Adipose tissue (tissue), 3 donors: ENCODE measurements around the gene GFPT1. TPM values are rescaled to one million over a fixed set of nuclear protein-coding genes. Genes with fewer than 3 reads are reported as not detected.
"Not testable (repeated sequence)": the region's sequence is repeated elsewhere in the genome, so short reads cannot be mapped to it uniquely, and the experiment has no call there.

Source experiments
- H3K27ac ChIP-seq: one replicate; pipeline ENCODE4 v1.5.1; 2013; ENCODE audit warnings: low read depth, low read length
- WGBS, 3 donors: extraction: QIAGEN DNeasy Blood & Tissue Kit; methylation state at CpG; one replicate each; pipeline ENCODE4 v1.1.7; 2013; 5-methylcytosine and 5-hydroxymethylcytosine counted together
- polyA plus RNA-seq, 3 donors: library from polyadenylated mRNA; stranded (reverse); fragments of 200-250 nt; gene quantifications; one replicate each; pipeline ENCODE4 v1.2.3, GENCODE V29; 2013
- donor health status: healthy with polysubstance abuse.
- donor health status: Bipolar disorder and iron deficiency.
- donor health status: healthy.

Gene GFPT1
- polyA plus RNA-seq: 10 to 100 TPM; 13.3 to 35.2 (median 23.1) TPM

DNA sequence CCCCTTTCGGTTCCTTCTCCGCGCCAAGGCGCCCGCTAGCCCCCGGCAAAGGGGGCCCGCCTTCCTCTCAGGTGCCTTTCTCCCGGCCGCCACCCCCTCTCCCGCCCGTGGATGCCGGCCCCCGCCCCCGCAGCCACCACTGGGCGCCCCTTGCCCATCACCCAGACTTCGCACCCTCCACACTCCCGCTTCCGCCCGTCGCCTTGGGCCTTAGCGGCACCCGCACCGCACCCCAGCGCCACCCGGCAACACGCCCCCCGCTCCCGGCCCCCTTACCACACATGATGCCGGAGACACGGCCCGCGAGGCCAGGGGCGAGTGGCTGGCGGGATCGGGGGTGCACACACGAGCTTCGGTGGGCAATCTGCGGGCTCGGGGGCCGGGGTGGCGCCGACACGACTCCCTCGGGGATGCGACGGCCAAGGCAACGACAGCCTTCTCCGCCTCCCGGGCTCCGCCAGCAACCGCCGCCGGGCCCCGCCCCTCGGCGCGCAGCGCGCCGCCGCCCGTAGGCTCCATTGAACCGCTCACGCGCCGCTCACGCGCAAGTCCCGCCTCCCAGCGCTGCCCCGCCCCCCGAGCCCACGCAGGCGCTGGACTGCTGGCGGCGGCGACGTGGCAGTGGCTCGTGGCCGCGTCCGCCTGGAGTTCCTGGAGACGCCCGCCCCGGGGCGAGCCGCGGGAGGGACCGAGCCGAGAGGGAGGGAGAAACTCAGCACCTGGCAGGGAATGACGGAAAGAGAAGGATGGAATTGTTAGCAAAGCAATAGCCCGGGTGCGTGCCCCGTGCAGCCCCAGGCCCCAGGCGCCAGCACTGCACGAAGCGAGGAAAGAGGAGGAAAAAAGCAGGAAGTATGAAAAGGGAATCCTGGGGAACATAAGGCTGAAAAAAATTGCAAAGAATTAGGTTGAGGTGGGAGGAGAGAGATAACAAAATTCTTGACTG is at the start of gene GFPT1:
Gene GFPT1, minus strand, starts transcription at position 439 of the 946 bp plus-strand sequence. Its CDS starts 156 bp downstream, at position 283.
- WGBS, 3 donors: 0 to 1% (median 0%) methylated on average over 70 to 97 of the region's 97 CpGs
- no peak within 1 kb of the TSS for H3K27ac ChIP-seq

DNA sequence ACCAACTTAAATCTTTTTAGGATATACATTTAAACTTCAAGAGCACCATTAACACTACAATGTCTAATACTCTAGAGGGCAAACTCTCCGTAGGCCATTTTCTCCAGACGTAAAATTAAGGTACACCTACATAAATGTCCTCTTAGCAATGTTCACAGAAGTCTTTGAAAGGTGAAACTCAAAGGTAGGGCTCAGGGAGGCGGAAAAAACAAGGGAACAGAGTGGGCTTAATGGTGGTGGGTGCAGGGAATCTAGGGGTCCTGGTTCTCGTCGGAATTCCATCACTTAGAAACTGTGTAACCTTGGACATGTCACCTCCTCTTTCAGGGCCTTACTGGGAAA is 49.5 kb upstream of the GFPT1 start:
- H3K27ac ChIP-seq: peak overlapping the region; percentile 60
- 5% methylated on average over 5 of the region's 5 CpGs for WGBS, 3 donors

DNA sequence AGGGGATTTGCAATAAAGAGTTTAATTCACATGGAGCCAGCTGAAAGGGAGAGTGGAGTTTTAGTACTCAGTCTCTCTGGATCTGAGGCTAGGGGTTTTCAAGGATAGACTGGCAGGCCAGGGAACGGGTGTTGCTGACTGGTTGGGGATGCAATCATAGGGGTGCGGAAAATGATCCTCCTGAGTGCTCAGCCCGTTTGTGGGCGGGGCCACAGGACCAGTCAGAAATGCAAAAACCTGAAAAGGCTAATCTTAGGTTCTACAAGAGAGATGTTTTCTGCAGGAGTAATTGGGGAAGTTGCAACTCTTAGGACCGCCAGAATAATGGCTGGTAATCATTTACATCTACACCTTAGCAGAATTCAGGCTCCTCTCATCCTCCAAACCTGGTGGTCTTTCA is 47.7 kb upstream of the GFPT1 start:
- H3K27ac ChIP-seq: no peak overlapping the region
- 74 to 85% (median 76%) methylated on average over 5 of the region's 5 CpGs for WGBS, 3 donors

DNA sequence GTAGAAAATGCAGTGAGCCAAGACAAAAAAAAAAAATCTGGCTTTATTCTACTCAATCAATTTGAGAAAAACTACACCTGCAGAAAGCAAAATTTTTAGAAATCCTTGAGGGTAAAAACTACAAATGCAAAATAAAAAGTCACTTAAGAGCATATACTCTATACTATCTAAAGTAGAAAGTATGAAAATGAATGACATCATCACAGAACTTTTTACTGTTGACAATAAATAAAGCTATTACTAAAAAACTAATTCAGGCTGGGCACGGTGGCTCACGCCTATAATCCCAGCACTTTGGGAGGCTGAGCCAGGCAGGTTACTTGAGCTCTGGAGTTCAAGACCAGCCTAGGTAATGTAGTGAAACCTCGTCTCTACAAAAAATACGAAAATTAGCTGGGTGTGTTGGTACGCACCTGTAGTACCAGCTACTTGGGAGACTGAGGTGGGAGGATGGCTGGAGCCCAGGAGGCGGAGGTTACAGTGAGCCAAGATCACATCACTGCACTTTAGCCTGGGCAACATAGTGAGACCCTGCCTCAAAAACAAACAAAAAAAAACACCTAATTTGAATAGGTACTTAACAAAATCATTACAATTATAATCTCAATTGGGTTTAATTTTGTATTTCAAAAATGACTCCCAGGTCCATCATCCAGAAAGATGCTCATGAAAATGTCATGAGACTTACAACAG is 42.6 kb upstream of the GFPT1 start:
- H3K27ac ChIP-seq: no peak overlapping the region
- WGBS, 3 donors: 87 to 92% (median 92%) methylated on average over 6 of the region's 6 CpGs

DNA sequence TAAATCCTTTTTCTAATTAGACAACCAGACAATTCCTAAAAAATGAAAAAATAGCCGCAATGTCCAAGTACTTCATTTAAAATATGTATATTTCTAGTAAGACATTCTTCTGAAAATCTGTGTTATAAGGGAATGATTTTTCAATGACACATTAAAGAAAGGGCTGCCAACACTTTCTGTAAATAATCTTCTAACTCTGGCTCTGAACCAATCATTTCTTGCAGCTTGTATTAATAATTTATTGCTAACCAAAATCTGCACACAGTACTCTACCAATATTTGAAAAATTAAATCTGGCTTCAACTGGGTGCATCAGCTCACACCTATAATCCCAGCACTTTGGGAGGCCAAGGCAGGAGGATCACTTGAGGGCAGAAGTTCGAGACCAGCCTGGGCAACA is 42.0 kb upstream of the GFPT1 start:
- H3K27ac ChIP-seq: no peak overlapping the region
- 70 to 86% (median 83%) methylated on average over 2 of the region's 2 CpGs for WGBS, 3 donors

DNA sequence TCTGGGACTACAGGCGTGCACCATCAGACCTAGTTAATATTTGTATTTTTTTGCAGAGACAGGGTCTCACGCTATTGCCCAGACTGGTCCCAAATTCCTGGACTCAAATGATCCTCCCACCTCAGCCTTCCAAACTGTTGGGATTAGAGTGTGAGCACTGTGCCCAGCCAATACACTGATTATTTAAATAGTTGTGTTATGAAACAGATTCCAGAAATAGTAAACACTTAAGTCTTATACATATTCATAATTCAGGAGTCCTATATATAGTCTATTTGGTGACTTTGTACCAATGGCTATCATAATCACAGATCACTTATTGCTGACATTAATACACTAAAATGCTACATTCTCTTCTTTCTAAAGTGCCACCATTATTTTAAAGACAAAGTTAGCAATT is 37.4 kb upstream of the GFPT1 start:
- H3K27ac ChIP-seq: no peak overlapping the region
- 92 to 99% (median 98%) methylated on average over 2 of the region's 2 CpGs for WGBS, 3 donors

DNA sequence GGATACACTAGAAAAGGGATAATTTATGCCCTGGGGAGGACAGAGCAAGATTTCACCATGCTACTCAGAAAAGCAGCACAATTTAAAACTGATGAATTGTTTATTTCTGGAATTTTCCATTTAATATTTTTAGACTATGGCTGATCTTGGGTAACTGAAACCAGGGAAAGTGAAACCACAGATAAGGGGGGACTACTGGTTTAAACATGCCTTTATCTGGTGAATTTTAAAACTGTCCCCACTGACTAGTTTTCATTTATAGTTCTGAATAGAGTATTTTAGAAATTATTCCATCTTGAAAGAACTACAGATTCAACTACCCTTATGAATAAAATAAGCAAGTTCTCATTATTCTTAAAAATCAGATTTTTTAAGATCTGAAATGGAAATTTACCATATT is 35.2 kb upstream of the GFPT1 start:
- no peak overlapping the region for H3K27ac ChIP-seq

DNA sequence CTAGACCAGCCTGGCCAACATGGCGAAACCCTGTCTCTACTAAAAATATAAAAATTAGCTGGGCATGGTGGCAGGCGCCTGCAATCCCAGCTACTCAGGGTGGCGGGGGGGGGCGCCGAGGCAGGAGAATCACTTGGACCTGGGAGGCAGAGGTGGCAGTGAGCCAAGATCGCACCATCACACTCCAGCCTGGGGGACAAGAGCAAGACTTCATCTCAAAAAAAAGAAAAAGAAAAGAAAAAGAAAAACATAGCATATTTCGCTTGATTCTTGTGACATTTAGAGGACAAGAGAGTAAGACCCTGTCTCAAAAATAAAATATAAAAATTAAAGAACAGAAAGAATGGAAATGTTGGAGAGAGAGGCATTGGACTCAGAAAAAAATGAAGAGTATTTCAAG is 32.1 kb upstream of the GFPT1 start:
- 84 to 89% (median 84%) methylated on average over 7 of the region's 7 CpGs for WGBS, 3 donors
- H3K27ac ChIP-seq: not testable (repeated sequence)

DNA sequence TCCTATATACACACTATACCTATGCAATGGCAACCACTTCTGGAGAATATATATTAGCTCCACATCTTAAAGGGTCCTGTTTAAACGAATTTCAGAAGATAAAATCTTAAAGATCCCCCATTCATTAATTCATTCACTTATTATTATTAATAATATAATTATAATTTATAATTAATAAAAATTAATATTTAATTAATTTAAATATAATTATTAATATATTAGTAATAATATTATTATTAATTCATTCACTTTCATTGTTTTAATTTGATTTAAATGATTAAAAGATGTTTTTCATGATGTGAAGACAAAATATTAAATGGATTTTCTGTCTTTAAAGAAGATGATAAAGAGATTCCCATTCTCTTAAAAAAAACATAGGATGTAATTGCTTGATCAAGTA is 29.1 kb upstream of the GFPT1 start:
- WGBS, 3 donors: 71 to 90% (median 78%) methylated on average over 1 of the region's 1 CpG
- no peak overlapping the region for H3K27ac ChIP-seq

DNA sequence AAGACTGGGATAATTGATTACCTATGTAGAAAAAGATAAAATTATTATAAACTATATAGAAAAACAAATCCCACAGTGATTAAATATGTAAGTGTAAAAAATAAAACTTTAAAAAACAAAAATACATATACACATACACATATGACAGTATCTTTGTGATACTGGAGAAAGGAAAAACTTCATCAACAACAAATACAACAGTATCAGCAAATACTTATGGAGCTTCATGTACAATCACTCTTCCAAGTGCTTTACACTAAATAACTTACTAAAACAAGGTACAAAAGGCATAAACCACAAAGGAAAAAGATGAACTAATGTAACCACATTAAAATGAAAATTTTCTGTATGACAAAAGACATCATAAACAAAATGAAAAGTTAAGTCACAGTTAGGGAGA is 24.1 kb upstream of the GFPT1 start:
- H3K27ac ChIP-seq: no peak overlapping the region

DNA sequence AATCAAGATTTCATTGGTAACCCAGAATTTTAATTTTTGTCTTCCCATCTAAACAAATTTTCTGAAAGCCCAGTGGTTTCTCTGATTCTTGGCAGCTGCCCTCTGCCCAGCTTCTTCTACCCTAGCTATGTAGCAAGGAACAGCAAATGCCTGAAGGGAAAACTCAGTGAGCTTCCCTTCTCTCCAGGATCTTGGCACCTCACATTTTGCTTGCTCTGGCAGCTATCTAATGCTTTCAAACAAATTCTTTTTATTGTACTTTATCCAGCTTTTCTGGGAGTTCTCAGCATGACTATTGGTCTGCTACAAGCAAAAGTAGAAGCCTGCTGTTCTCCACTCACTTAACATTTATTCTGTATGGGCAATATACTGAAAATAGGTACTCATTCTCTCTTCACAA is 18.3 kb upstream of the GFPT1 start:
- H3K27ac ChIP-seq: no peak overlapping the region

DNA sequence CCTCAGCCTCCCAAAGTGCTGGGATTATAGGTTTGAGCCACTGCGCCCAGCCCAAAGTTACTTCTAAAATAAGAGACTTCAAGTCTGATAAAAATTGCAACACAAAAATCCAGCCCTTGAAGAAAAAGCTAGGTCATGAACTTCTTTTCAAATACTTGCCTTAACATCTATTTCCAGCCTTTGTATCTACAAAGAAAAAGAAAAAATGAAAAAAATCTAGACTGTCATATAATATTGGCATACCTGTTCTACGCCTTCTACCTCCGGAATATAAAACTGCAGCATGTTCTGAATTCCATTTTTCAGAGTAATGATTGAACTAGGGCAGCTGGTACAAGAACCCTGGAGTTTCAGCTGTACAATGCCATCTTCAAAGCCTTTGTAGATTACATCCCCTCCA is 13.1 kb upstream of the GFPT1 start:
- 96 to 98% (median 98%) methylated on average over 3 of the region's 3 CpGs for WGBS, 3 donors
- H3K27ac ChIP-seq: no peak overlapping the region

DNA sequence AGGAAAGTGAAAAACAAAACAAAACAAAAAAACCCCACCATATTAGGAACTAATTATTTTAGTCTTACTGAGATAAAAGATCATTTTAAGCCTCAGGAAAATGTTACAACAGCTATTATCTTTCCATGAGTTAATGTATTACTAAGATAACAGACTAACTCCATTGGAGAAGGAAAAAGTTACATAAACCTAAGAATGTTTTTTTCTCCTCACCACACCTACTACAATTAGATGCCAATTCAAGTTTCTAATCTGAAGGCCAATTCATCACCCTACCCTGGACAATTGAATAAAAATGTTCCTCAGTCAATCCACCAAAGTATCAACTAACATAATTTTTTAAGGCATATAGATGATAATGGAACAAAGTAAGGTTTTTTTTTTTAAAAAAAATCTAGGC is 10.2 kb upstream of the GFPT1 start:
- no peak overlapping the region for H3K27ac ChIP-seq

DNA sequence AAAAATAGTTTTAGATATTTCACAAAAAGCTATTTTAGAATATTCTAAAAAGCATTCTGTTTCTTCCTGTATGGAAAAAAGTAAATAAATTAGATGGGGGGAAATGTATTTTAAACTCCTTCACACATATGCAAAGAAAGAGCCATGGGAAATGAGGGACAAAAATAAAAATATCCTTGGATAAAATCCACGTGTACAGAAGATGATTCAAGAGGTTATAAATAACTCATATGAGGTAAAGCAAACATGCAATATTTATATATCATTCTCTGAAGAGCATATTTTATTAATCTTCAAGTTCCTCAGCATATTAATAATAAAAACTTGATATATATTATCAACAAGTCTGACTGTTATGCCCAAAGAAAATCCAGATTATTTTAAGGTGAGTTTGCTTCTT is 8.8 kb upstream of the GFPT1 start:
- WGBS, 3 donors: 19 to 48% (median 41%) methylated on average over 1 of the region's 1 CpG
- H3K27ac ChIP-seq: no peak overlapping the region

DNA sequence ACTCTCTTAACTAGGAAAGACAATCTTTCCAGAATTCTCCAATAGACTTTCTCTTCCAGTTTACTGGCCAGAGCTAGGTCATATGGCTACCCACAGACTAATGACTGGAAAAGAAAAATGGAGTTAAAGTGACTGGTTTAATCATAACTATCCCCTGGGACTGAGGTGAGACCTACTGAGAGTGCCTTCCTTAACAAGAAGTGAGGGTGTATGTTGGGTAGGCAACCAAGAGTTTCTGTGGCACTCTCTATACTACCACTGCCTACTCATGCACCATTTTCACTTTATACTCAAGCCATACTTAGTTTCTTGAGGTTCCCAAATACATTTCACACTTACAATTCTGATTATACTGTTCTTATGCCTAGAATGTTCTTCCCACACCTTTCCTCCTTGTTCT is 6.9 kb upstream of the GFPT1 start:
- no peak overlapping the region for H3K27ac ChIP-seq

DNA sequence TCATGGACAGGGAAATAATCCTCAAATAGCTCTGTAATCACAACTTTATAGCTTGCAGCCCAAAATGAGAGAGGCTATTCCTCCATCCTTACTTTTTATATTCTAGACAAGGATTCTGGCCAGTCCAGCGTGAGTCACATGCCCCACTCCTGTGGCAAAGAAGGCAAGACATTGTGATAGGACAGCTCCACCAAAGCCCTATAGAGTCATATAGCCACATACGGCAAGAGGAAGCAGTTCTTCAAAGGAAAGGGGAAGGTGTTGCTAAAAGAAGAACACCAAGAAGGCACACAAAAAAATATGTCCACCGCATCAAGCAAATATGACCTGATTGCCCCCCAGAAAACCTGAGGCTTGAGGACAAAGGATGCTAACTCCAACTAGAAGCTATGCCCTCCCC is 3.4 kb upstream of the GFPT1 start:
- 58 to 68% (median 66%) methylated on average over 3 of the region's 3 CpGs for WGBS, 3 donors
- no peak overlapping the region for H3K27ac ChIP-seq

DNA sequence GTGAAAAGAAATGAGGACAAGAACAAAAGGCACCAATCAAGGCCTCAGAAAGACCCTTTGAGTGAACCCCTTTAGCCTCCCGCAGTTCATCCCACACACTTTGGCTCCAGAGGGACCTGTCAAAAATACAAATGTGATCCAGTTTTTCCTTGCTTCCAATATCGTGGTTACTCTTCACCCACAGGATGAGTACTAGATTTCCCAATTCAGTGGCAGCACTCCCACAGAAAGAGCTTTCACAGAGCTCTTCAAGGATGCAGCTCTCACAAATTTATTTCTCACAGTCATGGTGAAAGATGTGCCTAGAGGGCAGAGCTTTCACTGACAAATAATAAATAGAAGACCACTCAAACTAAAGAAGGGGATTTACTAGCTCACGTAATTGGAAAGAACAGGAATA is 3.0 kb upstream of the GFPT1 start:
- no peak overlapping the region for H3K27ac ChIP-seq
- WGBS, 3 donors: 61 to 73% (median 64%) methylated on average over 3 of the region's 3 CpGs

DNA sequence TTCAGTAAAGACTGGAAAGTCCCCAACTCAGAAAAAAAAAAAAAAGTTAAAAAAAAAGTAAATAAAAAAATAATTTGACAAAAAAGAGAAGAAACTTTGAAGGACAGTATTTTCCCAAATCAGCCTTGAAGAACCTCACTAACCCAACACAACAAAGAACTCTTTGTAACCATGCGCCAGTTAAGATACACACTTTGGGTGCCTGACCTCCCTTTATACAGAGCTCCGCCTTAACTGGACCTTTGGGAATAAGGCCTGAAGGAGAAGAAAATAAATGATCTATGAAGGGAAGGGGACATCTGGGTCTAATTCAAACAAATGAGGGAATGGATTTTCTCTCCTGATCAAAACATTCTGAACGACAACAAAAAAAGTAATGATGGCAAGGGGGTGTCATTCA is 2.2 kb upstream of the GFPT1 start:
- no peak overlapping the region for H3K27ac ChIP-seq
- WGBS, 3 donors: 83 to 91% (median 90%) methylated on average over 3 of the region's 3 CpGs

DNA sequence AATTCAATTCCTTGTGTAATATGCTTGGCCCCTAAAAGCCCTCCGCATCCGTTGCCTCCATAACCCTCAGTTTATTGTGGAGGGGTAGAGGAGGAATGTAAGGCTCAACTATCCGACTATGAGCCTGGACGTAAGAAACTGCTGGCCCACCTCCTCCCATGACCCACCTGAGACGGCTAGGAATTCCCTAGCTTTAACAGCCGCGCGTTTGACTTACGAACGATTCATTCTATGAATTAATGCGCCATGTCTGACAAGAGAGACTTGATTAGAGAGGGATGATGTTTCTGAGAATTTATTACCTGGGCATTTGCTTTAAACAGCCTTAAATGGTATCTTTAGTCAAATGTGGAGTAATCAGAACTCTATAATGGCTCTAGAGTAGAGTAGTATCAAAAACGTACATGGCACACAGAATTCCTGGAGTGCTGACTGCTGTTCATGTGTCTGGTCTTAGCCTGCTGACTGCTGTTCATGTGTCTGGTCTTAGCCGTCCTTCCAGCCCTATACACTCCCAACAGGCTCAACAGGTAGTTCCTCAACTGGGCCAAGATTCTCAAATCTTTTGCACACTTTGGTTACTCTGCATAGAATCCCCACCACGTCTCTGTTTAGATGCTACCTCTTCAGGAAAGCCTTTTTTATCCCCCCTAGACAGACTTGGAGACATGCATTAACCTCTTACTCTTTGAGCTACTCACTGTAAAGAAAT is 899 bp upstream of the GFPT1 start:
- H3K27ac ChIP-seq: no peak overlapping the region
- WGBS, 3 donors: 64 to 70% (median 65%) methylated on average over 14 of the region's 14 CpGs

DNA sequence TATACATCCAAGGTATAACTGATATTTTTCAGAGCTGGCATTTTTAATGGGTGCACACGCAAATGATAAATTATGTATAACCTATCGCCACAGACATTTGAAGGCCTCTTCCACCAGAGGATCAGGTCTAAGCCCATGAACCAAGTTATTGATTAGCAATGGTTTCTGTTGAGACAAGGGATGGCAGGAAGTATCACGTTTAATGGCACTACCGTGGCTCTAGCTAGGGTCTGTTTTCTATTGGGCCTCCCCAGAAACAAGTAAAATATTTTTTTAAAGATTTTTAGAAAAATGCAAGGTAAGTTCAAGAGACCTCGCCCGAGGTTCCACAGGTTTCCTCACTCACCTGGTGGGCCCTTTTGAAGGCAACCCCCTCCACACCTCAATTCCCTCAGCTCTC is 667 bp downstream of the GFPT1 start:
- 2 to 7% (median 7%) methylated on average over 6 of the region's 6 CpGs for WGBS, 3 donors

More for the DNA sequence above, 667 bp downstream of the GFPT1 start:
- H3K27ac ChIP-seq: no peak overlapping the region
